ENCODE data around the gene PSMD5. TPM values are rescaled to one million over a fixed set of nuclear protein-coding genes. Genes with fewer than 3 reads are reported as not detected.

PSMD5 gene
- polyA plus RNA-seq, 1 donor from 2014 or later, result 11.7 TPM

- Histone ChIP-seq H3K9me3 (ENCODE audit: low read length) (no peaks in the 10 kb centered on the region), H3K27me3 (ENCODE audit: insufficient read depth, low read depth, low read length) (no peaks in the 10 kb centered on the region), H3K9me2 (ENCODE audit: insufficient read depth, low read length) (no peaks in the 10 kb centered on the region), H2AFZ (ENCODE audit: low read depth, low read length) (no peak overlapping the region), H3K27ac (ENCODE audit: low read length) (no peak overlapping the region), H3K79me2 (replicated peaks; ENCODE audit: insufficient read depth, low read length) (no peaks in the 10 kb centered on the region), H4K20me1 (ENCODE audit: insufficient read depth) (no peaks in the 10 kb centered on the region), H3F3A (ENCODE audit: insufficient read depth, low read length, poor library complexity, severe bottlenecking) (no peaks in the 10 kb centered on the region), H3K36me3 (ENCODE audit: insufficient read depth, low read length) (no peaks in the 10 kb centered on the region), H3K4me3 (ENCODE audit: low read length) (no peak overlapping the region), H3K9ac (ENCODE audit: low read length) (no peak overlapping the region), H3K4me2 (ENCODE audit: low read length) (no peak overlapping the region)
- TF ChIP-seq CTCF (IDR thresholded peaks at IDR 0.05; ENCODE audit: poor library complexity, severe bottlenecking) (no peak), TAF1 (IDR thresholded peaks at IDR 0.05; ENCODE audit: low read depth) (no peak), EP300 (conservative IDR thresholded peaks at IDR 0.05; ENCODE audit: poor library complexity, severe bottlenecking) (no peak), SMC3 (conservative IDR thresholded peaks at IDR 0.05; ENCODE audit: poor library complexity) (no peak), RAD21 (conservative IDR thresholded peaks at IDR 0.05) (no peak), POLR2AphosphoS5 (IDR thresholded peaks at IDR 0.05) (no peak), EZH2 (IDR thresholded peaks at IDR 0.05; ENCODE audit: borderline replicate concordance, insufficient read depth, low read length, poor library complexity, severe bottlenecking) (no peak), MXI1 (conservative IDR thresholded peaks at IDR 0.05; ENCODE audit: poor library complexity, severe bottlenecking) (no peak)
- TF ChIP-seq, protein P1, sequence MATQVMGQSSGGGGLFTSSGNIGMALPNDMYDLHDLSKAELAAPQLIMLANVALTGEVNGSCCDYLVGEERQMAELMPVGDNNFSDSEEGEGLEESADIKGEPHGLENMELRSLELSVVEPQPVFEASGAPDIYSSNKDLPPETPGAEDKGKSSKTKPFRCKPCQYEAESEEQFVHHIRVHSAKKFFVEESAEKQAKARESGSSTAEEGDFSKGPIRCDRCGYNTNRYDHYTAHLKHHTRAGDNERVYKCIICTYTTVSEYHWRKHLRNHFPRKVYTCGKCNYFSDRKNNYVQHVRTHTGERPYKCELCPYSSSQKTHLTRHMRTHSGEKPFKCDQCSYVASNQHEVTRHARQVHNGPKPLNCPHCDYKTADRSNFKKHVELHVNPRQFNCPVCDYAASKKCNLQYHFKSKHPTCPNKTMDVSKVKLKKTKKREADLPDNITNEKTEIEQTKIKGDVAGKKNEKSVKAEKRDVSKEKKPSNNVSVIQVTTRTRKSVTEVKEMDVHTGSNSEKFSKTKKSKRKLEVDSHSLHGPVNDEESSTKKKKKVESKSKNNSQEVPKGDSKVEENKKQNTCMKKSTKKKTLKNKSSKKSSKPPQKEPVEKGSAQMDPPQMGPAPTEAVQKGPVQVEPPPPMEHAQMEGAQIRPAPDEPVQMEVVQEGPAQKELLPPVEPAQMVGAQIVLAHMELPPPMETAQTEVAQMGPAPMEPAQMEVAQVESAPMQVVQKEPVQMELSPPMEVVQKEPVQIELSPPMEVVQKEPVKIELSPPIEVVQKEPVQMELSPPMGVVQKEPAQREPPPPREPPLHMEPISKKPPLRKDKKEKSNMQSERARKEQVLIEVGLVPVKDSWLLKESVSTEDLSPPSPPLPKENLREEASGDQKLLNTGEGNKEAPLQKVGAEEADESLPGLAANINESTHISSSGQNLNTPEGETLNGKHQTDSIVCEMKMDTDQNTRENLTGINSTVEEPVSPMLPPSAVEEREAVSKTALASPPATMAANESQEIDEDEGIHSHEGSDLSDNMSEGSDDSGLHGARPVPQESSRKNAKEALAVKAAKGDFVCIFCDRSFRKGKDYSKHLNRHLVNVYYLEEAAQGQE (IDR thresholded peaks at IDR 0.05; ENCODE audit: borderline replicate concordance), result no peak
Measured at GRCh38 chr9:120852240-120853010, 9.7 kb upstream of the PSMD5 start.

- no peaks in the 10 kb centered on the region for H3F3A ChIP-seq (ENCODE audit: insufficient read depth, low read length, poor library complexity, severe bottlenecking)
- no peaks in the 10 kb centered on the region for H3K36me3 ChIP-seq (ENCODE audit: insufficient read depth, low read length)
- H3K4me2 ChIP-seq (ENCODE audit: low read length), result no peak overlapping the region
- no peaks in the 10 kb centered on the region for H4K20me1 ChIP-seq (ENCODE audit: insufficient read depth)
- H2AFZ ChIP-seq (ENCODE audit: low read depth, low read length), result no peak overlapping the region
- H3K9me2 ChIP-seq (ENCODE audit: insufficient read depth, low read length), result no peaks in the 10 kb centered on the region
- H3K27ac ChIP-seq (ENCODE audit: low read length), result no peak overlapping the region
- no peak overlapping the region for H3K4me3 ChIP-seq (ENCODE audit: low read length)
- H3K27me3 ChIP-seq (ENCODE audit: insufficient read depth, low read depth, low read length), result no peaks in the 10 kb centered on the region
- no peak overlapping the region for H3K9ac ChIP-seq (ENCODE audit: low read length)
- no peaks in the 10 kb centered on the region for H3K9me3 ChIP-seq (ENCODE audit: low read length)
- no peaks in the 10 kb centered on the region for H3K79me2 ChIP-seq (replicated peaks; ENCODE audit: insufficient read depth, low read length)
- TF ChIP-seq EP300 (conservative IDR thresholded peaks at IDR 0.05; ENCODE audit: poor library complexity, severe bottlenecking) (no peak), EZH2 (IDR thresholded peaks at IDR 0.05; ENCODE audit: borderline replicate concordance, insufficient read depth, low read length, poor library complexity, severe bottlenecking) (no peak), TAF1 (IDR thresholded peaks at IDR 0.05; ENCODE audit: low read depth) (no peak), SMC3 (conservative IDR thresholded peaks at IDR 0.05; ENCODE audit: poor library complexity) (no peak), POLR2AphosphoS5 (IDR thresholded peaks at IDR 0.05) (no peak), MXI1 (conservative IDR thresholded peaks at IDR 0.05; ENCODE audit: poor library complexity, severe bottlenecking) (no peak), RAD21 (conservative IDR thresholded peaks at IDR 0.05) (no peak), CTCF (IDR thresholded peaks at IDR 0.05; ENCODE audit: poor library complexity, severe bottlenecking) (no peak)
- TF ChIP-seq, protein P1 (IDR thresholded peaks at IDR 0.05; ENCODE audit: borderline replicate concordance), result no peak
Measured at GRCh38 chr9:120851449-120851848, 8.7 kb upstream of the PSMD5 start.
